H1 (cell line): Measurements from ENCODE around the gene SPATS2.

Experiments
- POLR2AphosphoS5 ChIP-seq: IDR thresholded peaks from 2 replicates; pipeline ENCODE4 v1.6.1; 2011; ENCODE audit warnings: low read depth, low read length
- SRF ChIP-seq: IDR thresholded peaks from 2 replicates; pipeline ENCODE4 v1.6.1; 2011; ENCODE audit warnings: mild to moderate bottlenecking, low read depth, low read length, moderate library complexity

GRCh38 chr12:49422114-49422513 lies 54.9 kb downstream of the SPATS2 start:
- TF ChIP-seq SRF (no peak), POLR2AphosphoS5 (no peak)
